ENCODE results near the gene GNG4. TPM values are rescaled to one million over a fixed set of nuclear protein-coding genes. Genes with fewer than 3 reads are reported as not detected.
A peak's percentile ranks its signal among the peaks of the same experiment; 100 is the strongest.

Gene GNG4
- total and polyA plus RNA-seq, 9 of the 15 experiments (the other 6 are each of a cell fraction or from before 2014, with no cell fraction given), result 0.06 to 0.58 (median 0.08) TPM; not detected in 4

DNA sequence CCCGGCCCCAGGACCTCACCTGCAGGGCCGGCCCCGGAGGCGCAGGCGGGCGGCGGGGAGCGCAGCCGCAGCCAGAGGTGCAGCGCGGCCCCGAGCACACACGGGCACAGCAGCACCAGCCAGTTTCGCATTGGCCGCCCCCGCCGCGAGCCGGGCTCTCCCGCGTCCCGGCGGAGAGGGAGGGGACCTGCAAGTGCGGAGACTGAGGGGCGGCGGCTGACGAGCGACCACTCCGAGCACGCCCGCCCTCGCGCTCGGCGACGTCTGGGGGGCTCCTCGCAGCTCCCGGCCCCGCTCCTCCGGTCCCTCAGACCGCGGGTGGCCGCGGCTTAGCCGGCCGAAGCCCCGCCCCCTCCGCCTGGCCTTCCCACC is 145.5 kb downstream of the GNG4 start, which contains the start of gene B3GALNT2 (continued):
- TF ChIP-seq, protein P1, sequence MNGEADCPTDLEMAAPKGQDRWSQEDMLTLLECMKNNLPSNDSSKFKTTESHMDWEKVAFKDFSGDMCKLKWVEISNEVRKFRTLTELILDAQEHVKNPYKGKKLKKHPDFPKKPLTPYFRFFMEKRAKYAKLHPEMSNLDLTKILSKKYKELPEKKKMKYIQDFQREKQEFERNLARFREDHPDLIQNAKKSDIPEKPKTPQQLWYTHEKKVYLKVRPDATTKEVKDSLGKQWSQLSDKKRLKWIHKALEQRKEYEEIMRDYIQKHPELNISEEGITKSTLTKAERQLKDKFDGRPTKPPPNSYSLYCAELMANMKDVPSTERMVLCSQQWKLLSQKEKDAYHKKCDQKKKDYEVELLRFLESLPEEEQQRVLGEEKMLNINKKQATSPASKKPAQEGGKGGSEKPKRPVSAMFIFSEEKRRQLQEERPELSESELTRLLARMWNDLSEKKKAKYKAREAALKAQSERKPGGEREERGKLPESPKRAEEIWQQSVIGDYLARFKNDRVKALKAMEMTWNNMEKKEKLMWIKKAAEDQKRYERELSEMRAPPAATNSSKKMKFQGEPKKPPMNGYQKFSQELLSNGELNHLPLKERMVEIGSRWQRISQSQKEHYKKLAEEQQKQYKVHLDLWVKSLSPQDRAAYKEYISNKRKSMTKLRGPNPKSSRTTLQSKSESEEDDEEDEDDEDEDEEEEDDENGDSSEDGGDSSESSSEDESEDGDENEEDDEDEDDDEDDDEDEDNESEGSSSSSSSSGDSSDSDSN (IDR thresholded peaks at IDR 0.05; ENCODE audit: borderline replicate concordance in 1 of 2, low read depth in 2 of 2, low read length in 2 of 2), result peak; percentile 72 to 87; a peak in 3 of 4 replicates
- TF ChIP-seq, protein P2, sequence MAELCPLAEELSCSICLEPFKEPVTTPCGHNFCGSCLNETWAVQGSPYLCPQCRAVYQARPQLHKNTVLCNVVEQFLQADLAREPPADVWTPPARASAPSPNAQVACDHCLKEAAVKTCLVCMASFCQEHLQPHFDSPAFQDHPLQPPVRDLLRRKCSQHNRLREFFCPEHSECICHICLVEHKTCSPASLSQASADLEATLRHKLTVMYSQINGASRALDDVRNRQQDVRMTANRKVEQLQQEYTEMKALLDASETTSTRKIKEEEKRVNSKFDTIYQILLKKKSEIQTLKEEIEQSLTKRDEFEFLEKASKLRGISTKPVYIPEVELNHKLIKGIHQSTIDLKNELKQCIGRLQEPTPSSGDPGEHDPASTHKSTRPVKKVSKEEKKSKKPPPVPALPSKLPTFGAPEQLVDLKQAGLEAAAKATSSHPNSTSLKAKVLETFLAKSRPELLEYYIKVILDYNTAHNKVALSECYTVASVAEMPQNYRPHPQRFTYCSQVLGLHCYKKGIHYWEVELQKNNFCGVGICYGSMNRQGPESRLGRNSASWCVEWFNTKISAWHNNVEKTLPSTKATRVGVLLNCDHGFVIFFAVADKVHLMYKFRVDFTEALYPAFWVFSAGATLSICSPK (IDR thresholded peaks at IDR 0.05; ENCODE audit: borderline replicate concordance), result no peak
- peak; percentile 12 for TF ChIP-seq PRPF4 (IDR thresholded peaks at IDR 0.05; ENCODE audit: insufficient read depth, low read depth, low read length, poor library complexity, severe bottlenecking)
- TF ChIP-seq SMARCB1 (IDR thresholded peaks at IDR 0.05; ENCODE audit: insufficient read length, low read depth), result peak; percentile 56
- TF ChIP-seq IFI16 (CRISPR knock-in tag; IDR thresholded peaks at IDR 0.05), result no peak
- TF ChIP-seq HNRNPL (IDR thresholded peaks at IDR 0.05; ENCODE audit: low read depth, low read length), result 0 out of 2 replicates have a peak, but pooled peaks have one; percentile 59
- TF ChIP-seq RBM15 (IDR thresholded peaks at IDR 0.05; ENCODE audit: insufficient read depth, low read length), result no peak
- peak; percentile 80; the same call in 1 of the 2 replicates for TF ChIP-seq ZBTB7A (IDR thresholded peaks at IDR 0.05; ENCODE audit: borderline replicate concordance, control insufficient read depth, low read depth, low read length)
- TF ChIP-seq ELF2 (CRISPR knock-in tag; IDR thresholded peaks at IDR 0.05), result no peak
- peak; percentile 90 for TF ChIP-seq POLR2G (IDR thresholded peaks at IDR 0.05; ENCODE audit: low read depth, low read length)

Measured in K562 (cell line).